ENCODE data around the gene EXOC2.

DNA sequence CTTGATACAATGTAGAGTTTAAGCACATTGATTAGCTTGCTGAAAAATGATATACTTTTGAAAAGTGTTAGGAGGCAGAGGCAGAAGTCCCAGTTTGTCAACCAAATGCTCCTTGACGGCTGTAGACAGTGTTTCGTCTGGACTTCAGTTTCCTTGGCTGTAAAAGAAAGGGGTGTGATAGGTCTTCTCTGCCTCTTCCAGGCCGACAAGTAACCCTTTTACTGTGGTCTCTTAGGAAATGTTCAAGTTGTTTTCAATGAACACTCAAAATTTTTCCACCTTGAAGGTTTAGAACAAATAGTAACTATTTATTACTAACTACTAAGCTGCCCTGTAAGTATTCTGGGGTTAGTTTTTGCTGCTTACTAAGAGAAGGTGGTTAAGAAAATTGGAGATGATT lies 179.0 kb downstream of the EXOC2 start:
- TF ChIP-seq, protein P1, sequence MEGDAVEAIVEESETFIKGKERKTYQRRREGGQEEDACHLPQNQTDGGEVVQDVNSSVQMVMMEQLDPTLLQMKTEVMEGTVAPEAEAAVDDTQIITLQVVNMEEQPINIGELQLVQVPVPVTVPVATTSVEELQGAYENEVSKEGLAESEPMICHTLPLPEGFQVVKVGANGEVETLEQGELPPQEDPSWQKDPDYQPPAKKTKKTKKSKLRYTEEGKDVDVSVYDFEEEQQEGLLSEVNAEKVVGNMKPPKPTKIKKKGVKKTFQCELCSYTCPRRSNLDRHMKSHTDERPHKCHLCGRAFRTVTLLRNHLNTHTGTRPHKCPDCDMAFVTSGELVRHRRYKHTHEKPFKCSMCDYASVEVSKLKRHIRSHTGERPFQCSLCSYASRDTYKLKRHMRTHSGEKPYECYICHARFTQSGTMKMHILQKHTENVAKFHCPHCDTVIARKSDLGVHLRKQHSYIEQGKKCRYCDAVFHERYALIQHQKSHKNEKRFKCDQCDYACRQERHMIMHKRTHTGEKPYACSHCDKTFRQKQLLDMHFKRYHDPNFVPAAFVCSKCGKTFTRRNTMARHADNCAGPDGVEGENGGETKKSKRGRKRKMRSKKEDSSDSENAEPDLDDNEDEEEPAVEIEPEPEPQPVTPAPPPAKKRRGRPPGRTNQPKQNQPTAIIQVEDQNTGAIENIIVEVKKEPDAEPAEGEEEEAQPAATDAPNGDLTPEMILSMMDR (IDR thresholded peaks at IDR 0.05) = no peak
- TF ChIP-seq POLR2A (IDR thresholded peaks at IDR 0.05) = no peak

All from thyroid gland (tissue), 4 donors.